Measurements from ENCODE around the gene RNF19B. TPM values are rescaled to one million over a fixed set of nuclear protein-coding genes. Genes with fewer than 3 reads are reported as not detected.

RNF19B gene
- total RNA-seq, 3 donors from 2014 or later (not counting 1 experiment from before 2014, with no cell fraction given), result 44.2 to 110 (median 54.3) TPM

DNA sequence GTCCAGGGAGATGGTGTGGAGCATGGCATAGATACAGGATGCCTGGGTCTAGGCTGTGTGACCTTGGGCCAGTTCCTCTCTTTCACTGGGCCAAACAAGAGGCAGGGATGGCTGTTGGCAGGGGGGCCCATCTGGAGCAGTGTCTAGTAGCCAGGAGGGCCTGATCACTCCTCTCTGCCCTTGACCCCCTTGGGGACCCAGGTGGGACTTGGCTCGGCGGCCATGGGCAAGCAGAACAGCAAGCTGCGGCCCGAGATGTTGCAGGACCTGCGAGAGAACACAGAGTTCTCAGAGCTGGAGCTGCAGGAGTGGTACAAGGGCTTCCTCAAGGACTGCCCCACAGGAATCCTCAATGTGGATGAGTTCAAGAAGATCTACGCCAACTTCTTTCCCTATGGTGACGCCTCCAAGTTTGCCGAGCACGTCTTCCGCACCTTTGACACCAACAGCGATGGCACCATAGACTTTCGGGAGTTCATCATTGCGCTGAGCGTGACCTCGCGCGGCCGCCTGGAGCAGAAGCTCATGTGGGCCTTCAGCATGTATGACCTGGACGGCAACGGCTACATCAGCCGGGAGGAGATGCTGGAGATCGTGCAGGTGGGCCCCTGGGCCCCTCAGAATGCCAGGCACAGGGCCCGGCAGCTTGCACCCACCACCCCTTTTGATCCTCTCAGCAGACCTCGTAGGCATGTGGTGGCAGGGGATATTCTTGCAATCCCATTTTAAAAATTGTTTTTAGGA, 75.8 kb downstream of the RNF19B start:
- H3K9me3 Mint-ChIP-seq, result no peaks in the 10 kb centered on the region
- peaks cover 9 to 23% of the 10 kb centered on the region in 2 donors for H3K4me1 Mint-ChIP-seq
- no peaks in the 10 kb centered on the region for H3K36me3 ChIP-seq (ENCODE audit: control insufficient read depth, insufficient read depth, low read length)
- ATAC-seq, result no peak
- DNase-seq, result no peak
- TF ChIP-seq, protein P1, sequence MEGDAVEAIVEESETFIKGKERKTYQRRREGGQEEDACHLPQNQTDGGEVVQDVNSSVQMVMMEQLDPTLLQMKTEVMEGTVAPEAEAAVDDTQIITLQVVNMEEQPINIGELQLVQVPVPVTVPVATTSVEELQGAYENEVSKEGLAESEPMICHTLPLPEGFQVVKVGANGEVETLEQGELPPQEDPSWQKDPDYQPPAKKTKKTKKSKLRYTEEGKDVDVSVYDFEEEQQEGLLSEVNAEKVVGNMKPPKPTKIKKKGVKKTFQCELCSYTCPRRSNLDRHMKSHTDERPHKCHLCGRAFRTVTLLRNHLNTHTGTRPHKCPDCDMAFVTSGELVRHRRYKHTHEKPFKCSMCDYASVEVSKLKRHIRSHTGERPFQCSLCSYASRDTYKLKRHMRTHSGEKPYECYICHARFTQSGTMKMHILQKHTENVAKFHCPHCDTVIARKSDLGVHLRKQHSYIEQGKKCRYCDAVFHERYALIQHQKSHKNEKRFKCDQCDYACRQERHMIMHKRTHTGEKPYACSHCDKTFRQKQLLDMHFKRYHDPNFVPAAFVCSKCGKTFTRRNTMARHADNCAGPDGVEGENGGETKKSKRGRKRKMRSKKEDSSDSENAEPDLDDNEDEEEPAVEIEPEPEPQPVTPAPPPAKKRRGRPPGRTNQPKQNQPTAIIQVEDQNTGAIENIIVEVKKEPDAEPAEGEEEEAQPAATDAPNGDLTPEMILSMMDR (IDR thresholded peaks at IDR 0.05), result no peak
- peaks cover 16% of the 10 kb centered on the region for H3K4me1 ChIP-seq (ENCODE audit: control insufficient read depth, insufficient read depth, low read length)
- 92% methylated on average over 23 of the region's 24 CpGs for WGBS (ENCODE audit: insufficient coverage)
- intact Hi-C loops (cut with micrococcal nuclease), result no loop called here
- H3K4me3 Mint-ChIP-seq, result no peak overlapping the region
- peaks cover 61 to 78% of the 10 kb centered on the region in 2 donors for H3K27me3 Mint-ChIP-seq (ENCODE audit: low read depth in 2 of 2)
- H3K36me3 Mint-ChIP-seq, result no peaks in the 10 kb centered on the region
- no peak overlapping the region for H3K4me3 ChIP-seq (ENCODE audit: low read length)
- no peak overlapping the region for H3K27ac ChIP-seq (ENCODE audit: low read length)
- no peaks in the 10 kb centered on the region for H3K9me3 ChIP-seq (ENCODE audit: control insufficient read depth, insufficient read depth, low read length)
- H3K27ac Mint-ChIP-seq, result no peak overlapping the region
- peaks cover 50% of the 10 kb centered on the region for H3K27me3 ChIP-seq (ENCODE audit: control insufficient read depth, insufficient read depth, low read length)

DNA sequence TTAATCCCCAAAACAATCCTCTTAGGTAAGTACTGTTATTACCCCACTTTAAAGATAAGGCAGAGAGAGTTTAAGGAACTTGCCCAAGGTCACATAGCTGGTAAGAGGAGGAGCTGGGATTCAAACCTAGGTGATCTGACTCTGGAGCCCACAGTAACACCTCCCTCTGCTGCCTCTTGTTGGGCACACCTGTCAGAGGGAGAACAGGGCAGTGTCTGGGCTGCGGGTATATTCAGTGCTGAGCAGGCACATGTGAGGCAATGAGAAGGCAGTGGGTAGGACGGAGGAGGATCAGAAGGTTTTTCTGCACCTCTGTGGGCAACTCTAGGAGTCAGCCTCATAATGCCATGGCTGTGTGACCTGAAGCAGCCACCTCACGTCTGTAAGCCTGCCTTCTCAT, 76.5 kb downstream of the RNF19B start:
- Histone ChIP-seq H3K27ac (ENCODE audit: low read length) (no peak overlapping the region), H3K27me3 (ENCODE audit: control insufficient read depth, insufficient read depth, low read length) (peaks cover 50% of the 10 kb centered on the region), H3K4me3 (ENCODE audit: low read length) (no peak overlapping the region), H3K36me3 (ENCODE audit: control insufficient read depth, insufficient read depth, low read length) (no peaks in the 10 kb centered on the region), H3K4me1 (ENCODE audit: control insufficient read depth, insufficient read depth, low read length) (peaks cover 9% of the 10 kb centered on the region), H3K9me3 (ENCODE audit: control insufficient read depth, insufficient read depth, low read length) (no peaks in the 10 kb centered on the region)
- 77% methylated on average over 3 of the region's 3 CpGs for WGBS (ENCODE audit: insufficient coverage)
- H3K36me3 Mint-ChIP-seq, result no peaks in the 10 kb centered on the region
- H3K4me1 Mint-ChIP-seq, result peaks cover 9 to 20% of the 10 kb centered on the region in 2 donors
- ATAC-seq (no peak), DNase-seq (no peak)
- H3K27me3 Mint-ChIP-seq (ENCODE audit: low read depth in 2 of 2), result peaks cover 61 to 78% of the 10 kb centered on the region in 2 donors
- H3K9me3 Mint-ChIP-seq, result no peaks in the 10 kb centered on the region
- TF ChIP-seq, protein P1 (IDR thresholded peaks at IDR 0.05), result no peak
- H3K4me3 Mint-ChIP-seq, result no peak overlapping the region
- H3K27ac Mint-ChIP-seq, result no peak overlapping the region
- intact Hi-C loops (cut with micrococcal nuclease), result no loop called here

DNA sequence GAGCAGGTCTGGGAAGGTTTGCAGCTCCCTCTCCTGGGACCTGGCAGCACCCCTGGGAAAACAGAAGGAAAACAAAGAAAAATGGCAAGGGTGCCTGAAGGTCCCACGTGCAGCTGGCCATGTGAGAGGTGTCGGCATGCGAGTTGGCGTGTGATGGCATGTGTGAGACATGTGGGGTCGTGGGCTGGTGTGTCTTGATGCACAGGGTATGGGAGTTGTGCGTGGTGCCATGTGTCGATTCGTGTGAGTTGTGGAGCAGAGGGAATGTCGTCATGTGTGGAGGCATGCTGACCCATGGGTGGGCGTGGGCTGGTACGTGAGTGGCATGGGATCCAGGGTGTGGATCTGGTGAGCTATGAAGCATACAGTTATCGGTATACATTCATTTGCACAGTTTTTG, 77.0 kb downstream of the RNF19B start:
- 80% methylated on average over 11 of the region's 12 CpGs for WGBS (ENCODE audit: insufficient coverage)

More for the DNA sequence above, 77.0 kb downstream of the RNF19B start:
- Mint-ChIP-seq H3K27me3 (ENCODE audit: low read depth in 2 of 2) (peaks cover 60 to 75% of the 10 kb centered on the region in 2 donors), H3K27ac (no peak overlapping the region), H3K9me3 (no peaks in the 10 kb centered on the region), H3K4me3 (no peak overlapping the region), H3K36me3 (no peaks in the 10 kb centered on the region), H3K4me1 (peaks cover 9 to 17% of the 10 kb centered on the region in 2 donors)
- H3K27ac ChIP-seq (ENCODE audit: low read length), result no peak overlapping the region
- no peak overlapping the region for H3K4me3 ChIP-seq (ENCODE audit: low read length)
- H3K4me1 ChIP-seq (ENCODE audit: control insufficient read depth, insufficient read depth, low read length), result peaks cover 6% of the 10 kb centered on the region
- intact Hi-C loops (cut with micrococcal nuclease), result no loop called here
- TF ChIP-seq, protein P1 (IDR thresholded peaks at IDR 0.05), result no peak
- H3K9me3 ChIP-seq (ENCODE audit: control insufficient read depth, insufficient read depth, low read length), result no peaks in the 10 kb centered on the region
- no peaks in the 10 kb centered on the region for H3K36me3 ChIP-seq (ENCODE audit: control insufficient read depth, insufficient read depth, low read length)
- DNase-seq, result no peak
- H3K27me3 ChIP-seq (ENCODE audit: control insufficient read depth, insufficient read depth, low read length), result peaks cover 46% of the 10 kb centered on the region
- ATAC-seq, result no peak

Data from natural killer cell (primary cell).